ENCODE results near the gene SLC34A3.

GRCh38 chr9:137256362-137256761, 25.7 kb downstream of the SLC34A3 start:
- TF ChIP-seq CTCF (IDR thresholded peaks at IDR 0.05), result no peak
- TF ChIP-seq POLR2A (IDR thresholded peaks at IDR 0.05), result no peak

All from esophagus squamous epithelium (tissue), 4 donors.